ENCODE results near the gene MAST3.

Gene MAST3

DNA sequence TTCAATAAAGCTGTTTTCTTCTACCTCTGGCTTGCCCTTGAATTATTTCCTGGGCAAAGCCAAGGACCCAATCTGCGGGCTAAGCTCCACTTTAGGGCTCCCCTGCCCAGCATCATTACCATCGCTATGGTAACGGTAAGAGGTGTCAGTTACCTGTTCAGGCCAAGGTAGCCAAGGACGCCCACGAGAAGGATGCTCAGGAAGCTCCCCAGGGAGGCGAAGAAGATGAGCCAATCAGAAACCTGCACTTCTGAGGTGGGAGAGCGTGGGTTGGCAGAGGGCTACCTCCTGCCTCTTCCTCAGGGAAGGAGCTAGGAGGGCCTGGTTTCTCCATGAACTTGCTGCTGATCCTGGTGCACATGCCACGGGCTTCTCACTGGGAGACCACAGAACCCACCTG, 35.5 kb upstream of the MAST3 start:
- Histone ChIP-seq H3K9me3 (ENCODE audit: control insufficient read depth, low read length) (no peaks in the 10 kb centered on the region), H3K36me3 (ENCODE audit: control insufficient read depth, insufficient read depth, low read length) (no peaks in the 10 kb centered on the region), H3K4me3 (ENCODE audit: extremely low read depth, insufficient read depth, low read length, poor library complexity, severe bottlenecking) (no peak overlapping the region), H3K27ac (ENCODE audit: low read depth, low read length, severe bottlenecking) (no peak overlapping the region), H3K4me1 (ENCODE audit: control insufficient read depth, insufficient read depth, low read length, poor library complexity, severe bottlenecking) (no peaks in the 10 kb centered on the region)
- WGBS, 2 experiments (ENCODE audit: insufficient coverage in 2 of 2), result 64 to 71% methylated on average over 8 of the region's 8 CpGs

DNA sequence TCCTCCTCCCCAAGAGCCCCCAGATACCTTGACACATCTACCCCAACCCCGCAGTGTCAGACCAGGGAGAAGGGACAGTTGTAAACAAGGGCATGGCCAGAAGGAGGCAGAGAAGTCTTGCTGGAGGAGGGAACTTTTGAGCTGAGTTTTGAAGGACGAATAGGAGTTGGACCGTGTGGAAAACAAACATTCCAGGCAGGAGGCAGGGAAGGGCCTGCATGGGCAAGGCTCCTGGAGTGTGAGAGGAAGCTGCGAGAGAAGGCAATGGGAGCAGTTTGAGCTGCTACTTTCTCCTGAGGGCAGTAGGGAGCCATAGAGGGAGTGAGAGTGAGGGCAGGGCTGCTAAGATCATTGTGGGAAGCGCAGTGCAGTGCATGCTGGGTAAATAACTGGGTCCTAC, 34.1 kb upstream of the MAST3 start:
- Histone ChIP-seq H3K9me3 (ENCODE audit: control insufficient read depth, low read length) (no peaks in the 10 kb centered on the region), H3K27ac (ENCODE audit: low read depth, low read length, severe bottlenecking) (no peak overlapping the region), H3K4me1 (ENCODE audit: control insufficient read depth, insufficient read depth, low read length, poor library complexity, severe bottlenecking) (no peaks in the 10 kb centered on the region), H3K36me3 (ENCODE audit: control insufficient read depth, insufficient read depth, low read length) (no peaks in the 10 kb centered on the region), H3K4me3 (ENCODE audit: extremely low read depth, insufficient read depth, low read length, poor library complexity, severe bottlenecking) (no peak overlapping the region)
- 35 to 56% methylated on average over 4 to 5 of the region's 5 CpGs for WGBS, 2 experiments (ENCODE audit: insufficient coverage in 2 of 2)

- WGBS, 2 experiments (ENCODE audit: insufficient coverage in 2 of 2), result 100% methylated on average over 1 of the region's 1 CpG; no CpG with 5 or more reads in 1 of the 2 experiments
- no peaks in the 10 kb centered on the region for H3K36me3 ChIP-seq (ENCODE audit: control insufficient read depth, insufficient read depth, low read length)
- H3K9me3 ChIP-seq (ENCODE audit: control insufficient read depth, low read length), result no peaks in the 10 kb centered on the region
- no peaks in the 10 kb centered on the region for H3K4me1 ChIP-seq (ENCODE audit: control insufficient read depth, insufficient read depth, low read length, poor library complexity, severe bottlenecking)
- H3K27ac ChIP-seq (ENCODE audit: low read depth, low read length, severe bottlenecking), result no peak overlapping the region
- H3K4me3 ChIP-seq (ENCODE audit: extremely low read depth, insufficient read depth, low read length, poor library complexity, severe bottlenecking), result no peak overlapping the region
Observed at GRCh38 chr19:18065173-18065495, 32.4 kb upstream of the MAST3 start.

DNA sequence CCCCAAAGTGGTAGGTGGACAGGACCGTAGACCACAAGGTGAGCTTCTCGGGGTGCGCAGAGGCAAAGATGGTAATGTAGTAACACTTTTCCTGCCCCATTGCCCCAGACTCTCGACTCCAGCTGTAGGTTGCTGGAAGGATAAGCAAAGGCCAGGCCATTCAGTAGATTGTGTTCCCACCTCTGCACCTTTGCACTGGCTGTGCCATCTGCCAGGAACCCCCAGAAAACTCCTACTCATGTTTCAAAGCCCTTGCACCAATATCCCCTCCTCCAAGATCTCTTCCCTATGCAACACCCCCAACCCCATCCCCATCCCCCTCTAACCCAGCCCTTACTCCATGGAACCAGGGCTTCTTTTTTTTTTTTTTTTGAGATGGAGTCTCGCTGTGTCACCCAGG, 29.2 kb upstream of the MAST3 start:
- no peak overlapping the region for H3K4me3 ChIP-seq (ENCODE audit: extremely low read depth, insufficient read depth, low read length, poor library complexity, severe bottlenecking)
- H3K36me3 ChIP-seq (ENCODE audit: control insufficient read depth, insufficient read depth, low read length), result no peaks in the 10 kb centered on the region
- no peaks in the 10 kb centered on the region for H3K9me3 ChIP-seq (ENCODE audit: control insufficient read depth, low read length)
- 93 to 95% methylated on average over 4 of the region's 5 CpGs for WGBS, 2 experiments (ENCODE audit: insufficient coverage in 2 of 2)
- no peak overlapping the region for H3K27ac ChIP-seq (ENCODE audit: low read depth, low read length, severe bottlenecking)
- no peaks in the 10 kb centered on the region for H3K4me1 ChIP-seq (ENCODE audit: control insufficient read depth, insufficient read depth, low read length, poor library complexity, severe bottlenecking)

GRCh38 chr19:18069383-18069782, 28.2 kb upstream of the MAST3 start:
- Histone ChIP-seq H3K27ac (ENCODE audit: low read depth, low read length, severe bottlenecking) (no peak overlapping the region), H3K4me1 (ENCODE audit: control insufficient read depth, insufficient read depth, low read length, poor library complexity, severe bottlenecking) (no peaks in the 10 kb centered on the region), H3K4me3 (ENCODE audit: extremely low read depth, insufficient read depth, low read length, poor library complexity, severe bottlenecking) (no peak overlapping the region), H3K9me3 (ENCODE audit: control insufficient read depth, low read length) (no peaks in the 10 kb centered on the region), H3K36me3 (ENCODE audit: control insufficient read depth, insufficient read depth, low read length) (no peaks in the 10 kb centered on the region)
- 82 to 85% methylated on average over 13 of the region's 15 CpGs for WGBS, 2 experiments (ENCODE audit: insufficient coverage in 2 of 2)

DNA sequence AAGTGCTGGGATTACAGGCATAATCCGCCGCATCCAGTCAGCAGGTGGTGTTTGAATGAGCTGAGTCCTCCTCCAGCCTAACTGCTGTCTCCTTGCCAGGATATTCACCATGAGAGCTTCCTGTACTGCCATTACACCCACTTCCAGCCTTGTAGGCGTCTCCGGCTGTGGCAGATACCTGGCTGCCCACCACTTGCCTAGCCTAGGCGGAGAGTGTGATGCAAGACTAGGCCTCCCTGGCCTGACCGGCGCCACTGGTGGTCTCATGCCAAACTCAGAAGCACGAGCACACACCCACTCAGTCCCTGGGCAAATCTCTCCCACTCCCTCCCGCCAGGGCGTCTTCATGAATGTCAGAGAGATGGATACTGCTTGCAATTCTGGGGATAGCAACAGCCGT, 27.4 kb upstream of the MAST3 start:
- no peaks in the 10 kb centered on the region for H3K4me1 ChIP-seq (ENCODE audit: control insufficient read depth, insufficient read depth, low read length, poor library complexity, severe bottlenecking)
- H3K36me3 ChIP-seq (ENCODE audit: control insufficient read depth, insufficient read depth, low read length), result no peaks in the 10 kb centered on the region
- no peaks in the 10 kb centered on the region for H3K9me3 ChIP-seq (ENCODE audit: control insufficient read depth, low read length)
- WGBS, 2 experiments (ENCODE audit: insufficient coverage in 2 of 2), result 83 to 93% methylated on average over 10 to 11 of the region's 11 CpGs
- no peak overlapping the region for H3K27ac ChIP-seq (ENCODE audit: low read depth, low read length, severe bottlenecking)
- H3K4me3 ChIP-seq (ENCODE audit: extremely low read depth, insufficient read depth, low read length, poor library complexity, severe bottlenecking), result no peak overlapping the region

GRCh38 chr19:18072335-18072734, 25.2 kb upstream of the MAST3 start:
- Histone ChIP-seq H3K4me1 (ENCODE audit: control insufficient read depth, insufficient read depth, low read length, poor library complexity, severe bottlenecking) (no peaks in the 10 kb centered on the region), H3K36me3 (ENCODE audit: control insufficient read depth, insufficient read depth, low read length) (no peaks in the 10 kb centered on the region), H3K27ac (ENCODE audit: low read depth, low read length, severe bottlenecking) (no peak overlapping the region), H3K9me3 (ENCODE audit: control insufficient read depth, low read length) (no peaks in the 10 kb centered on the region), H3K4me3 (ENCODE audit: extremely low read depth, insufficient read depth, low read length, poor library complexity, severe bottlenecking) (no peak overlapping the region)
- 93 to 94% methylated on average over 3 to 4 of the region's 6 CpGs for WGBS, 2 experiments (ENCODE audit: insufficient coverage in 2 of 2)

GRCh38 chr19:18073197-18073596, 24.4 kb upstream of the MAST3 start:
- Histone ChIP-seq H3K9me3 (ENCODE audit: control insufficient read depth, low read length) (no peaks in the 10 kb centered on the region), H3K27ac (ENCODE audit: low read depth, low read length, severe bottlenecking) (no peak overlapping the region), H3K36me3 (ENCODE audit: control insufficient read depth, insufficient read depth, low read length) (no peaks in the 10 kb centered on the region), H3K4me3 (ENCODE audit: extremely low read depth, insufficient read depth, low read length, poor library complexity, severe bottlenecking) (no peak overlapping the region), H3K4me1 (ENCODE audit: control insufficient read depth, insufficient read depth, low read length, poor library complexity, severe bottlenecking) (no peaks in the 10 kb centered on the region)
- 80 to 100% methylated on average over 1 to 2 of the region's 4 CpGs for WGBS, 2 experiments (ENCODE audit: insufficient coverage in 2 of 2)

DNA sequence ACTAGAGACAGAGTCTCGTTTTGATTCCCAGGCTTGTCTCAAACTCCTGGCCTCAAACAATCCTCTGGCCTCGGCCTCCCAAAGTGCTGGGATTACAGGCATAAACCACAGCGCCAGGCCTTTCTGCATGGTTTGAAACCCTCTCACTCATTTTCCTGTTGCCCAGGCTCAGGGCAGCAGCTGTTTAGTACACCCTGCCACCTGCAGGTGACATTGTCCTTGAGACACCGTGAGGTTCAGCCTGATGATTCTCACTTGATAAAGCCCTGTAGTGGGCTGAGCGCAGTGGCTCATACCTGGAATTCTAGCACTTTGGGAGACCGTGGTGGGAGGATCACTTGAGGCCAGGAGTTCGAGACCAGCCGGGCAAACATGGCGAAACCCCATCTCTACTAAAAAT, 23.4 kb upstream of the MAST3 start:
- Histone ChIP-seq H3K9me3 (ENCODE audit: control insufficient read depth, low read length) (no peaks in the 10 kb centered on the region), H3K36me3 (ENCODE audit: control insufficient read depth, insufficient read depth, low read length) (no peaks in the 10 kb centered on the region), H3K27ac (ENCODE audit: low read depth, low read length, severe bottlenecking) (no peak overlapping the region), H3K4me1 (ENCODE audit: control insufficient read depth, insufficient read depth, low read length, poor library complexity, severe bottlenecking) (no peaks in the 10 kb centered on the region), H3K4me3 (ENCODE audit: extremely low read depth, insufficient read depth, low read length, poor library complexity, severe bottlenecking) (no peak overlapping the region)
- WGBS, 2 experiments (ENCODE audit: insufficient coverage in 2 of 2), result 79 to 85% methylated on average over 7 to 9 of the region's 9 CpGs

- H3K4me1 ChIP-seq (ENCODE audit: control insufficient read depth, insufficient read depth, low read length, poor library complexity, severe bottlenecking), result no peaks in the 10 kb centered on the region
- H3K36me3 ChIP-seq (ENCODE audit: control insufficient read depth, insufficient read depth, low read length), result no peaks in the 10 kb centered on the region
- no peak overlapping the region for H3K27ac ChIP-seq (ENCODE audit: low read depth, low read length, severe bottlenecking)
- WGBS, 2 experiments (ENCODE audit: insufficient coverage in 2 of 2), result 70 to 82% methylated on average over 8 of the region's 8 CpGs
- no peak overlapping the region for H3K4me3 ChIP-seq (ENCODE audit: extremely low read depth, insufficient read depth, low read length, poor library complexity, severe bottlenecking)
- H3K9me3 ChIP-seq (ENCODE audit: control insufficient read depth, low read length), result no peaks in the 10 kb centered on the region
Observed at GRCh38 chr19:18083929-18084684, 13.5 kb upstream of the MAST3 start.

GRCh38 chr19:18085702-18086457, 11.7 kb upstream of the MAST3 start:
- 83 to 88% methylated on average over 6 of the region's 8 CpGs for WGBS, 2 experiments (ENCODE audit: insufficient coverage in 2 of 2)
- H3K4me1 ChIP-seq (ENCODE audit: control insufficient read depth, insufficient read depth, low read length, poor library complexity, severe bottlenecking), result no peaks in the 10 kb centered on the region
- no peaks in the 10 kb centered on the region for H3K9me3 ChIP-seq (ENCODE audit: control insufficient read depth, low read length)
- H3K36me3 ChIP-seq (ENCODE audit: control insufficient read depth, insufficient read depth, low read length), result no peaks in the 10 kb centered on the region
- no peak overlapping the region for H3K27ac ChIP-seq (ENCODE audit: low read depth, low read length, severe bottlenecking)
- no peak overlapping the region for H3K4me3 ChIP-seq (ENCODE audit: extremely low read depth, insufficient read depth, low read length, poor library complexity, severe bottlenecking)

All from mesodermal cell (in vitro differentiated cells).